HG03460 (cell line): ENCODE measurements around the gene MRPL4.
"Not testable (repeated sequence)": the region's sequence is repeated elsewhere in the genome, so short reads cannot be mapped to it uniquely, and the experiment has no call there.

Source experiments
- ATAC-seq: cut with Tn5 transposase; IDR thresholded peaks from one replicate; pipeline ENCODE4 v1.9.1; 2021; ENCODE audit not compliant: unreplicated experiment

The MRPL4 gene

GRCh38 chr19:10260141-10260584 is 8.1 kb downstream of the MRPL4 start:
- no peak for ATAC-seq

DNA sequence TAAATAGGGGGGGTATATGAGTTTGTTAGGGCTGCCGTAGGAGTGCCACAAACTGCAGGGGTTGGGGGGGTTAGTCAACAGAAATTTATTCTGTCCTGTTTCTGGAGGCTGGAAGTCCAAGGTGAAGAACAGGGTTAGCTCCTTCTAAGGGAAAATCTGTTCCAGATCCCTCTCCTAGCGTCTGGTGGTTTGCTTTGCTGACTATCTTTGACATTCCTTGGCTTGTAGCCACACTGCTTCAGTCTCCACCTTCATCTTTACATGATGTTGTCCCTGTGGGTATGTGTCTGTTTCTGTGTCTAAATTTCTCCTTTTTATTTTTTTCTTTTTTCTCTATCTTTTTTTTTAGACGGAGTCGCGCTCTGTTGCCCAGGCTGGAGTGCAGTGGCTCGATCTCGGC is 10.8 kb downstream of the MRPL4 start:
- no peak for ATAC-seq

DNA sequence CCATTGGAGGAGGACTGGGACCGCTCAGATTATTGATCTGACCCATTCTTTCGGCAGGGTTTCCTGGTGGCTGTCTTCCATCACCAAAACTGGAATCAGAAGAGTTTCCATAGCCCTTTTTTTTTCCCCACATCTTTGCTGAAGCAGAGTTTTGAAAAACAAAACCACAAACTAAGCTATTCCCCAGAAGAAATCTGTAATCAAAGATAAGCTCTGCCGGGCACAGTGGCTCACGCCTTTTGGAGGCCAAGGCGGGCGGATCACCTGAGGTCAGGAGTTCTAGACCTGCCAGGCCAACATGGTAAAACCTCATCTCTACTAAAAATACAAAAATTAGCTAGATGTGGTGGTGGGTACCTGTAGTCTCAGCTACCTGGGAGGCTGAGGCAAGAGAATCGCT is 14.7 kb downstream of the MRPL4 start:
- no peak for ATAC-seq

GRCh38 chr19:10268071-10268470 is 16.1 kb downstream of the MRPL4 start:
- no peak for ATAC-seq

DNA sequence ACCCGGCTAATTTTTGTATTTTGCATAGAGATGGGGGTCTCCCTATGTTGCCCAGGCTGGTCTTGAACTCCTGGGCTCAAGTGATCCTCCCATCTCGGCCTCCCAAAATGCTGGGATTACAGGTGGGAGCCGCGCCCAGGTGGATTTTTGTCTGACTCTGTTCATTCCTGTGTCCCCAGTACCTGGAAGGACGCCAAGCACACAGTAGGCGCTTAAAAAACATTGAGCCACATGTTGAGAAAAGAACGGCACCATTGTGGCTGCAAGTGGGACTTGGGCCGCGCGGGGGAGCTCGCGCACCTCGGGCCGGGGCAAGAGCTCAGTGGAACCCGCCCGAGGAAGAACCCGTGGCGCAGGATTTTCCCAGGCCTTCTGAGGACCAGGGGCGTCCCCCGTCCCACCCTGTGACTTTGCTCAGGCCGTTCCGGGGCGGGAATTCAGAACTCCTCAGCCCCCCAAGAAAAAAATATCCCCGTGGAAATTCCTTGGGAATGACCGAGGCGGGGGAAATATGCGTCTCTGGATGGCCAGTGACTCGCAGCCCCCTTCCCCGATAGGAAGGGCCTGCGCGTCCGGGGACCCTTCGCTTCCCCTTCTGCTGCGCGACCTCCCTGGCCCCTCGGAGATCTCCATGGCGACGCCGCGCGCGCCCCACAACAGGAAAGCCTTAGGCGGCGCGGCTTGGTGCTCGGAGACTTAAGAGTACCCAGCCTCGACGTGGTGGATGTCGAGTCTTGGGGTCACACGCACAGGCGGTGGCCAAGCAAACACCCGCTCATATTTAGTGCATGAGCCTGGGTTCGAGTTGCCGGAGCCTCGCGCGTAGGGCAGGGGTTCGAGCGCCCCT is 17.5 kb downstream of the MRPL4 start:
- peak; percentile 22 for ATAC-seq

DNA sequence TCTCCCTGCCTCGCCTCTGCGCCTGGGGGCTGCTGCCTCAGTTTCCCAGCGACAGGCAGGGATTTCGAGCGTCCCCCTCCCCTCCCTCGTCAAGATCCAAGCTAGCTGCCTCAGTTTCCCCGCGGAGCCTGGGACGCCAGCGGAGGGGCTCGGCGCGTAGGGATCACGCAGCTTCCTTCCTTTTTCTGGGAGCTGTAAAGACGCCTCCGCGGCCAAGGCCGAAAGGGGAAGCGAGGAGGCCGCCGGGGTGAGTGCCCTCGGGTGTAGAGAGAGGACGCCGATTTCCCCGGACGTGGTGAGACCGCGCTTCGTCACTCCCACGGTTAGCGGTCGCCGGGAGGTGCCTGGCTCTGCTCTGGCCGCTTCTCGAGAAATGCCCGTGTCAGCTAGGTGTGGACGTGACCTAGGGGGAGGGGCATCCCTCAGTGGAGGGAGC is 18.2 kb downstream of the MRPL4 start:
- peak; percentile 38 for ATAC-seq

DNA sequence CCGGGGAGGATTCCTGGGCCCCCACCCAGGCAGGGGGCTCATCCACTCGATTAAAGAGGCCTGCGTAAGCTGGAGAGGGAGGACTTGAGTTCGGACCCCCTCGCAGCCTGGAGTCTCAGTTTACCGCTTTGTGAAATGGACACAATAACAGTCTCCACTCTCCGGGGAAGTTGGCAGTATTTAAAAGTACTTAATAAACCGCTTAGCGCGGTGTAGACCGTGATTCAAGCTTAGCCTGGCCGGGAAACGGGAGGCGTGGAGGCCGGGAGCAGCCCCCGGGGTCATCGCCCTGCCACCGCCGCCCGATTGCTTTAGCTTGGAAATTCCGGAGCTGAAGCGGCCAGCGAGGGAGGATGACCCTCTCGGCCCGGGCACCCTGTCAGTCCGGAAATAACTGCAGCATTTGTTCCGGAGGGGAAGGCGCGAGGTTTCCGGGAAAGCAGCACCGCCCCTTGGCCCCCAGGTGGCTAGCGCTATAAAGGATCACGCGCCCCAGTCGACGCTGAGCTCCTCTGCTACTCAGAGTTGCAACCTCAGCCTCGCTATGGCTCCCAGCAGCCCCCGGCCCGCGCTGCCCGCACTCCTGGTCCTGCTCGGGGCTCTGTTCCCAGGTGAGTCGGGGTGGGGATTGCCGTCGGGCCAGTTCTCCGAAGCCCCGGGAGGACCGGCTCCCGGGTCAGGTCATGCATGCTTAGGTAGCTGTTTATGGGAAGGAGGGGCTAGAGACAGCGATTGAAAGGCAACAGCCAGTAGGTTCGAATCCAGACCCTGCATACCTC is 18.8 kb downstream of the MRPL4 start, which contains the start of gene ICAM1:
Gene ICAM1 (plus strand): TSS at position 505 of the 779 bp plus-strand sequence. CDS start 40 bp downstream, at position 545.
- ATAC-seq: peak; percentile 43

DNA sequence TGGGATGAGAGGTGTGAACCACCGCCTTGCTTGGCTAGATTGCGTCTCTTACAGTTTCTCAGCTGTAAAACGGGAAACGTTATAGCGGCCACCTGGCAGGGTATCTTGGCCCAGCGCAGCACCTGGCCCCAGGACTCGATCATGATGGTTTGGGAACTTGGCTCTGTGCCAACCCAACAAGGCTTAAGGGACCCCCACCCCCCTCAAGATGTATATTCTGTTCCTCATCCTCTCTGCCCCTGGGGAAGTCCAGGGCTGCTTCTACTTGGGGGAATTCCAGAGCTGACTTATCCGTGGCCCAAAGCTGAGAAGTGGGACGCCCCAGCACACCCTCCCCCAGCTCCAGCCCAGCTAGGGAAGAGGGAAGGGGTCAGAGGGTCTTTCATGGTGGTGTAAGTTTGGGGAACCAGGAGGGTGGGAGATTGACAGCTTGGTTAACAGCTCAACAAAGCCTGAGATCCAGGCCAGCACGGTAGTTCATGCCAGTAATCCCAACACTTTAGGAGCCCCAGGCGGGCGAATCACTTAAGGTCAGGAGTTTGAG is 19.6 kb downstream of the MRPL4 start:
- ATAC-seq: peak; percentile 13

- ATAC-seq: no peak
These were observed 22.6 kb downstream of the MRPL4 start for GRCh38 chr19:10274589-10274988.

GRCh38 chr19:10277795-10278589 is 26.0 kb downstream of the MRPL4 start:
- ATAC-seq: no peak

- ATAC-seq: no peak
These were observed 26.9 kb downstream of the MRPL4 start for GRCh38 chr19:10278935-10279334.

- ATAC-seq: no peak
These were observed 27.9 kb downstream of the MRPL4 start for GRCh38 chr19:10279737-10280442.

DNA sequence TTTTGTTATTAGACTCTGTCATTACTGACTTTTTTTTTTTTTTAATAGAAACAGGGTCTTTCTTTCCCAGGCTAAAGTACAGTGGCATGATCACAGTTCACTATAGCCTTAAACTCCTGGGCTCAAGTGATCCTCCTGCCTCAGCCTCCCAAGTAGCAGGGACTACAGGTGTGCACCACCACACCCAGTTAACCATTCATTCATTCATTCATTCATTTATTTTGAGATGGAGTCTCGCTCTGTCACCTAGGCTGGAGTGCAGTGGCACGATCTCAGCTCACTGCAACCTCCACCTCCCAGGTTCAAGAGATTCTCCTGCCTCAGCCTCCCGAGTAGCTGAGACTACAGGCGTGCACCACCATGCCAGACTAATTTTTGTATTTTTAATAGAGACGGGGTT is 30.0 kb downstream of the MRPL4 start:
- ATAC-seq: not testable (repeated sequence)

GRCh38 chr19:10283301-10284064 is 31.5 kb downstream of the MRPL4 start:
- no peak for ATAC-seq

DNA sequence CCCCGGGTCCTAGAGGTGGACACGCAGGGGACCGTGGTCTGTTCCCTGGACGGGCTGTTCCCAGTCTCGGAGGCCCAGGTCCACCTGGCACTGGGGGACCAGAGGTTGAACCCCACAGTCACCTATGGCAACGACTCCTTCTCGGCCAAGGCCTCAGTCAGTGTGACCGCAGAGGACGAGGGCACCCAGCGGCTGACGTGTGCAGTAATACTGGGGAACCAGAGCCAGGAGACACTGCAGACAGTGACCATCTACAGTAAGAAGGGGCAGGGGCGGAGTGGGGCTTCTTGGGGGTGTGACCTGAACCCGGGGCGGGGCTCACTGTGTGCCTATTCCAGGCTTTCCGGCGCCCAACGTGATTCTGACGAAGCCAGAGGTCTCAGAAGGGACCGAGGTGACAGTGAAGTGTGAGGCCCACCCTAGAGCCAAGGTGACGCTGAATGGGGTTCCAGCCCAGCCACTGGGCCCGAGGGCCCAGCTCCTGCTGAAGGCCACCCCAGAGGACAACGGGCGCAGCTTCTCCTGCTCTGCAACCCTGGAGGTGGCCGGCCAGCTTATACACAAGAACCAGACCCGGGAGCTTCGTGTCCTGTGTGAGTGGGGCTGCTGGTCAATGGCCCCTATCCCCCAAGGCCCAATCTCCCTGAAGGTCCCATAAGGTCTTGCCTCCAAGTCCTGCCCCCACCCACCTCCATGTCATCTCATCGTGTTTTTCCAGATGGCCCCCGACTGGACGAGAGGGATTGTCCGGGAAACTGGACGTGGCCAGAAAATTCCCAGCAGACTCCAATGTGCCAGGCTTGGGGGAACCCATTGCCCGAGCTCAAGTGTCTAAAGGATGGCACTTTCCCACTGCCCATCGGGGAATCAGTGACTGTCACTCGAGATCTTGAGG is 32.3 kb downstream of the MRPL4 start:
- no peak for ATAC-seq

DNA sequence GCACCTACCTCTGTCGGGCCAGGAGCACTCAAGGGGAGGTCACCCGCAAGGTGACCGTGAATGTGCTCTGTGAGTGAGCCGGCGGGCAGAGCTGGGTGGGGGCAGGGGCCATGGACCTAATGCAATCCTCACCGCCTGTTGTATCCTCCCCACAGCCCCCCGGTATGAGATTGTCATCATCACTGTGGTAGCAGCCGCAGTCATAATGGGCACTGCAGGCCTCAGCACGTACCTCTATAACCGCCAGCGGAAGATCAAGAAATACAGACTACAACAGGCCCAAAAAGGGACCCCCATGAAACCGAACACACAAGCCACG is 32.9 kb downstream of the MRPL4 start:
- no peak for ATAC-seq

DNA sequence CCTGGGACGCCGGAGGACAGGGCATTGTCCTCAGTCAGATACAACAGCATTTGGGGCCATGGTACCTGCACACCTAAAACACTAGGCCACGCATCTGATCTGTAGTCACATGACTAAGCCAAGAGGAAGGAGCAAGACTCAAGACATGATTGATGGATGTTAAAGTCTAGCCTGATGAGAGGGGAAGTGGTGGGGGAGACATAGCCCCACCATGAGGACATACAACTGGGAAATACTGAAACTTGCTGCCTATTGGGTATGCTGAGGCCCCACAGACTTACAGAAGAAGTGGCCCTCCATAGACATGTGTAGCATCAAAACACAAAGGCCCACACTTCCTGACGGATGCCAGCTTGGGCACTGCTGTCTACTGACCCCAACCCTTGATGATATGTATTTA is 33.4 kb downstream of the MRPL4 start:
- ATAC-seq: no peak
